Left lung (tissue), 10 donors: ENCODE data around the gene ST7. TPM values are rescaled to one million over a fixed set of nuclear protein-coding genes. Genes with fewer than 3 reads are reported as not detected.

Experiments used
- ATAC-seq: fragments of 200-7000 bp; cut with Tn5 transposase; one replicate; pipeline ENCODE4 v1.9.1; 2020; ENCODE audit warnings: moderate library complexity
- DNase-seq, 4 donors: peaks; one replicate each; pipeline ENCODE4 v3.0.0-alpha.2; 2013 to 2020
- H3K27ac ChIP-seq, 2 donors: fragments of 200-600 bp; sonication (generic) in 1 of 2; one replicate each; pipeline versions ENCODE4 v1.5.0 to v1.8.0; 2020 to 2021
- H3K27me3 ChIP-seq, 2 donors: fragments of 200-600 bp; sonication (generic) in 1 of 2; one replicate each; pipeline versions ENCODE4 v1.5.0 to v1.8.0; 2020 to 2021
- H3K36me3 ChIP-seq, 2 donors: fragments of 200-600 bp; sonication (generic) in 1 of 2; one replicate each; pipeline versions ENCODE4 v1.5.0 to v1.8.0; 2020 to 2021
- H3K4me1 ChIP-seq, 2 donors: fragments of 200-600 bp; one replicate each; pipeline ENCODE4 v1.8.0; 2021
- H3K4me3 ChIP-seq, 2 donors: fragments of 200-600 bp; sonication (generic) in 1 of 2; one replicate each; pipeline versions ENCODE4 v1.5.0 to v1.8.0; 2020 to 2021; ENCODE audit warnings: mild to moderate bottlenecking in 1 of 2
- H3K9me3 ChIP-seq, 2 donors: fragments of 200-600 bp; sonication (generic) in 1 of 2; one replicate each; pipeline versions ENCODE4 v1.5.0 to v1.8.0; 2020 to 2021
- CTCF ChIP-seq, 2 donors: fragments of 200-600 bp; sonication (generic) in 1 of 2; IDR thresholded peaks; one replicate each; pipeline versions ENCODE4 v1.5.0 to v1.8.0; 2021; ENCODE audit warnings: antibody characterized with exemption in 2 of 2
- intact Hi-C, 2 donors: fragments of 100-400 bp; cut with DNase I; formaldehyde crosslinking; loops; one replicate each; pipeline versions ENCODE4 v1.11.2 to v1.14.2; 2022
- polyA plus RNA-seq, 6 donors: library from polyadenylated mRNA; unstranded; fragments of 120-200 nt; gene quantifications; one replicate each; pipeline ENCODE4 v1.2.1, GENCODE V29; 2013; ENCODE audit not compliant: insufficient read length in 6 of 6
- total RNA-seq, 2 donors: library from RNA; stranded (reverse); fragmentation: NEBNext Ultra II Directional; extraction: Animal tissue kit (Norgen Biotek cat#: 25700); gene quantifications; one replicate each; pipeline ENCODE4 v1.2.1, GENCODE V29; 2021
- donor health status: DM: no; HTN: yes; CAD: no.
- donor health status: DM: no; HTN: no; CAD: no.

The ST7 gene
- total and polyA plus RNA-seq, 8 donors, result 36.3 to 60.6 (median 48.4) TPM

GRCh38 chr7:116912269-116912909 lies 40.9 kb upstream of the ST7 start:
- ATAC-seq (no peak), DNase-seq (no peak)
- Histone ChIP-seq H3K27me3 (no peaks in the 10 kb centered on the region), H3K36me3 (peaks cover 0 to 89% of the 10 kb centered on the region in 2 donors), H3K4me3 (no peak overlapping the region), H3K9me3 (no peaks in the 10 kb centered on the region), H3K27ac (no peak overlapping the region), H3K4me1 (no peaks in the 10 kb centered on the region)
- TF ChIP-seq CTCF (IDR thresholded peaks at IDR 0.05), result no peak
- intact Hi-C loops, result no loop called here

GRCh38 chr7:116918704-116919103 lies 34.6 kb upstream of the ST7 start:
- H3K27me3 ChIP-seq, result no peaks in the 10 kb centered on the region
- no peaks in the 10 kb centered on the region for H3K4me1 ChIP-seq
- TF ChIP-seq CTCF (IDR thresholded peaks at IDR 0.05), result no peak
- H3K4me3 ChIP-seq, result no peak overlapping the region
- DNase-seq (no peak), ATAC-seq (no peak)
- no peaks in the 10 kb centered on the region for H3K9me3 ChIP-seq
- H3K36me3 ChIP-seq, result peaks cover 0 to 76% of the 10 kb centered on the region in 2 donors
- intact Hi-C loops, result no loop called here
- no peak overlapping the region for H3K27ac ChIP-seq

- intact Hi-C loops, result no loop called here
- no peaks in the 10 kb centered on the region for H3K9me3 ChIP-seq
- no peaks in the 10 kb centered on the region for H3K27me3 ChIP-seq
- peaks cover 0 to 61% of the 10 kb centered on the region in 2 donors for H3K36me3 ChIP-seq
- TF ChIP-seq CTCF (IDR thresholded peaks at IDR 0.05), result no peak
- no peaks in the 10 kb centered on the region for H3K4me1 ChIP-seq
- DNase-seq (no peak), ATAC-seq (no peak)
- H3K4me3 ChIP-seq, result no peak overlapping the region
- H3K27ac ChIP-seq, result no peak overlapping the region
These were observed 32.9 kb upstream of the ST7 start for GRCh38 chr7:116920359-116920758.

- no peak for TF ChIP-seq CTCF (IDR thresholded peaks at IDR 0.05)
- H3K27ac ChIP-seq, result no peak overlapping the region
- peaks cover 0 to 39% of the 10 kb centered on the region in 2 donors for H3K36me3 ChIP-seq
- intact Hi-C loops, result no loop called here
- H3K4me3 ChIP-seq, result no peak overlapping the region
- DNase-seq, result no peak
- no peaks in the 10 kb centered on the region for H3K4me1 ChIP-seq
- no peaks in the 10 kb centered on the region for H3K9me3 ChIP-seq
- ATAC-seq, result no peak
- H3K27me3 ChIP-seq, result no peaks in the 10 kb centered on the region
These were observed 30.8 kb upstream of the ST7 start for GRCh38 chr7:116922545-116922944.

- H3K9me3 ChIP-seq, result no peaks in the 10 kb centered on the region
- H3K4me1 ChIP-seq, result no peaks in the 10 kb centered on the region
- no peak for ATAC-seq
- H3K27ac ChIP-seq, result no peak overlapping the region
- H3K4me3 ChIP-seq, result no peak overlapping the region
- no peak for DNase-seq
- TF ChIP-seq CTCF (IDR thresholded peaks at IDR 0.05), result no peak
- no peaks in the 10 kb centered on the region for H3K27me3 ChIP-seq
- peaks cover 0 to 17% of the 10 kb centered on the region in 2 donors for H3K36me3 ChIP-seq
- intact Hi-C loops, result no loop called here
These were observed 28.6 kb upstream of the ST7 start for GRCh38 chr7:116924741-116925140.
